Ishikawa (cell line): ENCODE measurements around the gene STMN1.

Source experiments
- CREB1 ChIP-seq: IDR thresholded peaks from 2 replicates; pipeline ENCODE4 v1.6.1; 2012; ENCODE audit warnings: low read depth
- EGR1 ChIP-seq: IDR thresholded peaks from 2 replicates; pipeline ENCODE4 v1.6.1; 2012
- EP300 ChIP-seq: IDR thresholded peaks from 2 replicates; pipeline ENCODE4 v1.6.1; 2012; ENCODE audit warnings: borderline replicate concordance
- FOXM1 ChIP-seq: IDR thresholded peaks from 2 replicates; pipeline ENCODE4 v1.6.1; 2012; ENCODE audit warnings: low read depth, borderline replicate concordance
- MAX ChIP-seq: IDR thresholded peaks from 2 replicates; pipeline ENCODE4 v1.6.1; 2012
- NFIC ChIP-seq: IDR thresholded peaks from 2 replicates; pipeline ENCODE4 v1.6.1; 2012
- RAD21 ChIP-seq: IDR thresholded peaks from 2 replicates; pipeline ENCODE4 v1.6.1; 2012; ENCODE audit warnings: low read depth
- REST ChIP-seq: IDR thresholded peaks from 2 replicates; pipeline ENCODE4 v1.6.1; 2012; ENCODE audit warnings: low read depth, mild to moderate bottlenecking
- TAF1 ChIP-seq: IDR thresholded peaks from 2 replicates; pipeline ENCODE4 v1.6.1; 2012; ENCODE audit warnings: low read depth, mild to moderate bottlenecking
- TCF12 ChIP-seq: IDR thresholded peaks from 2 replicates; pipeline ENCODE4 v1.6.1; 2012; ENCODE audit warnings: low read depth
- USF1 ChIP-seq: IDR thresholded peaks from 2 replicates; pipeline ENCODE4 v1.6.1; 2012
- YY1 ChIP-seq: IDR thresholded peaks from 2 replicates; pipeline ENCODE4 v1.6.1; 2012; ENCODE audit warnings: low read depth
- ZBTB7A ChIP-seq: IDR thresholded peaks from 2 replicates; pipeline ENCODE4 v1.6.1; 2012; ENCODE audit warnings: low read depth

GRCh38 chr1:25907601-25908000 is 1.4 kb upstream of the STMN1 start:
- no peak for TF ChIP-seq REST
- no peak for TF ChIP-seq TCF12
- no peak for TF ChIP-seq TAF1
- TF ChIP-seq USF1, result no peak
- TF ChIP-seq CREB1, result no peak
- TF ChIP-seq RAD21, result no peak
- TF ChIP-seq FOXM1, result no peak
- no peak for TF ChIP-seq EP300
- no peak for TF ChIP-seq EGR1
- TF ChIP-seq MAX, result no peak
- no peak for TF ChIP-seq YY1
- TF ChIP-seq NFIC, result no peak
- no peak for TF ChIP-seq ZBTB7A
